BJ (cell line): ENCODE measurements around the gene TUBA1A. TPM values are rescaled to one million over a fixed set of nuclear protein-coding genes. Genes with fewer than 3 reads are reported as not detected.
A peak's percentile ranks its signal among the peaks of the same experiment; 100 is the strongest.
"Not testable (repeated sequence)": the region's sequence is repeated elsewhere in the genome, so short reads cannot be mapped to it uniquely, and the experiment has no call there.

Source experiments
- CTCF ChIA-PET: fragments of 350-600 bp; formaldehyde crosslinking; extraction: SDS; loops from one replicate; lab custom pipeline; 2021; ENCODE audit warnings: antibody characterized with exemption, inconsistent platforms; lab: Yijun Ruan, JAX
- POLR2A ChIA-PET: fragments of 300-600 bp; sonication (Branson Sonifier 250); formaldehyde crosslinking; extraction: SDS; loops from one replicate; lab custom pipeline; 2021; ENCODE audit warnings: antibody characterized with exemption; lab: Charles Lee
- DNase-seq: peaks from one replicate; pipeline ENCODE4 v3.0.0-alpha.2; 2011; ENCODE audit warnings: low read depth
- H3K27me3 ChIP-seq: 2 replicates; pipeline ENCODE4 v1.6.0; 2011; ENCODE audit warnings: low read length; ENCODE audit not compliant: control insufficient read depth, insufficient read depth
- H3K36me3 ChIP-seq: 2 replicates; pipeline ENCODE4 v1.5.1; 2011; ENCODE audit warnings: low read length; ENCODE audit not compliant: control insufficient read depth, insufficient read depth
- H3K4me3 ChIP-seq: 2 replicates; pipeline ENCODE4 v1.5.1; 2011; ENCODE audit warnings: low read depth, mild to moderate bottlenecking, control low read depth, low read length
- polyA plus RNA-seq: library from polyadenylated mRNA; depleted of rRNA; stranded (reverse); fragments of >200 nt; gene quantifications from 2 replicates; pipeline ENCODE4 v1.2.3, GENCODE V29; 2011
- TF ChIP-seq, protein P1 (sequence below): IDR thresholded peaks from 2 replicates; pipeline ENCODE4 v1.5.1; 2011; ENCODE audit warnings: low read depth, mild to moderate bottlenecking, control low read depth, inconsistent platforms, low read length, moderate library complexity; ENCODE audit not compliant: insufficient read depth

Gene TUBA1A
- polyA plus RNA-seq, 1 experiment: 820 TPM

DNA sequence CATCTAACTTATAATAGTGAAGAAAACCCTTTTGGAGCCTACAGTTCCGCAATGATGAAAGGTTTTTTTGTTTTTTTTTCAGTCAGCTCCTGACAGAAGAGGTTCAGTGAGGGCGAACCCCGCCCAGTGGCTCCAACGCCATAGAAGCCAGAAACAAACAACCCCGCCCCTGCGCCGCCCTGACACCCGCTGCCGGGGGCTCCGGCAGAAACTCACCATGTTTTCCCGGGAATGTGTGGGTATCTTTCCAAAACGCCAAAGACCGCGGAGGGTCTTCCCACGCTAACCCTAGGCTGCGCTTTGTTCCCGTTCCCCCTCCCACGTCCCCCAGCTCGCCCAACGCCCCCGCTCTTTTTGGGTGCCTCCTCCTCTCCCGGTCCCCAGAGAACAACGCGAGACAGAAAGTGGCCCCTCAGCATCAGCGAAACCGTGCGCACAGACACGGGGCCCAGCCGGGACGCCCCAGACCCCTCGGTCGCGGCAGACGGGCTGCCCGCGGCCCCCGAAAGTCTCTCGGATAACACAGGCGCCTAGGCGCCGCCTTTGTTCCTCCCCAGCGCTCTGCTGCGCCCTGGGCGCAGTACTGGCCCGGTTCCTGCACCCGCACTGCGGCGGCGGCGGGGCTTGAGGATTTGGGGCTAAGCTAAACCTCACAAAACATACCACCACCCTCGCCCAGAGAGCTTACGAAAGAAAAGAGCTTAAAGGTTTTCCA lies 522 bp downstream of the TUBA1A start:
- POLR2A ChIA-PET: interaction anchor here (0.5 to 2.6 kb wide), 8 partner anchors 16 to 80 kb away, joined by 3 to 14 read pairs (median 4); partner anchors contain the start of gene TUBA1B
- Histone ChIP-seq H3K4me3 (peak overlapping the region; percentile 97), H3K27me3 (no peaks in the 10 kb centered on the region), H3K36me3 (peaks cover 5% of the 10 kb centered on the region)
- no peak for DNase-seq
- CTCF ChIA-PET: interaction anchor here (0.6 to 2.4 kb wide), 10 partner anchors 8 to 131 kb away, joined by 3 to 7 read pairs (median 4); no protein-coding TSS in a partner anchor
- TF ChIP-seq, protein P1, sequence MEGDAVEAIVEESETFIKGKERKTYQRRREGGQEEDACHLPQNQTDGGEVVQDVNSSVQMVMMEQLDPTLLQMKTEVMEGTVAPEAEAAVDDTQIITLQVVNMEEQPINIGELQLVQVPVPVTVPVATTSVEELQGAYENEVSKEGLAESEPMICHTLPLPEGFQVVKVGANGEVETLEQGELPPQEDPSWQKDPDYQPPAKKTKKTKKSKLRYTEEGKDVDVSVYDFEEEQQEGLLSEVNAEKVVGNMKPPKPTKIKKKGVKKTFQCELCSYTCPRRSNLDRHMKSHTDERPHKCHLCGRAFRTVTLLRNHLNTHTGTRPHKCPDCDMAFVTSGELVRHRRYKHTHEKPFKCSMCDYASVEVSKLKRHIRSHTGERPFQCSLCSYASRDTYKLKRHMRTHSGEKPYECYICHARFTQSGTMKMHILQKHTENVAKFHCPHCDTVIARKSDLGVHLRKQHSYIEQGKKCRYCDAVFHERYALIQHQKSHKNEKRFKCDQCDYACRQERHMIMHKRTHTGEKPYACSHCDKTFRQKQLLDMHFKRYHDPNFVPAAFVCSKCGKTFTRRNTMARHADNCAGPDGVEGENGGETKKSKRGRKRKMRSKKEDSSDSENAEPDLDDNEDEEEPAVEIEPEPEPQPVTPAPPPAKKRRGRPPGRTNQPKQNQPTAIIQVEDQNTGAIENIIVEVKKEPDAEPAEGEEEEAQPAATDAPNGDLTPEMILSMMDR: 0 out of 2 replicates have a peak, but pooled peaks have one; percentile 6

DNA sequence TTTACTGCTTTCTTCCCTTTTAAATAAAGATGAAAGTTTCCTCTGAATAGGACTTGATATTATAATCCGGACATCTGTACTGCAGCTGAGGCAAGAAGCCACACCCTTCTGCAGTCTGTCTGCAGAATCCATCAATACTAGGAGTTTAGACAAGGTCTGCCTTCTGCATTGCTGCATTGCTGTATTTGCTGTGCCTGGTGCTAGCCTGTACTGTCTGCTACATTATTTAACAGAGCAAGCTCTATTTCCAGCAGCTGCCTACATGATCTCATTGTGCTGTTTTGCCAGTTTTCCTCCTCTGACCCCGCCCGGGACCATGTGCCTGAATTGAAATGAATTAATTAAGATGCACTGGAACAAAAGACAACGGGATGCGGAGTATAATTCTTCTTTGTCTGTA lies 1.7 kb downstream of the TUBA1A start:
- Histone ChIP-seq H3K27me3 (no peaks in the 10 kb centered on the region), H3K36me3 (peaks cover 5% of the 10 kb centered on the region), H3K4me3 (peak overlapping the region; percentile 97)
- ChIA-PET CTCF (interaction anchor here (1.2 to 2.4 kb wide), 3 partner anchors 46 to 57 kb away, joined by 3 to 7 read pairs (median 5); no protein-coding TSS in a partner anchor), POLR2A (interaction anchor here (0.6 to 2.6 kb wide), 2 partner anchors 20 to 56 kb away, joined by 13 to 14 read pairs; partner anchors contain the start of gene TUBA1B)
- TF ChIP-seq, protein P1: no peak
- no peak for DNase-seq

DNA sequence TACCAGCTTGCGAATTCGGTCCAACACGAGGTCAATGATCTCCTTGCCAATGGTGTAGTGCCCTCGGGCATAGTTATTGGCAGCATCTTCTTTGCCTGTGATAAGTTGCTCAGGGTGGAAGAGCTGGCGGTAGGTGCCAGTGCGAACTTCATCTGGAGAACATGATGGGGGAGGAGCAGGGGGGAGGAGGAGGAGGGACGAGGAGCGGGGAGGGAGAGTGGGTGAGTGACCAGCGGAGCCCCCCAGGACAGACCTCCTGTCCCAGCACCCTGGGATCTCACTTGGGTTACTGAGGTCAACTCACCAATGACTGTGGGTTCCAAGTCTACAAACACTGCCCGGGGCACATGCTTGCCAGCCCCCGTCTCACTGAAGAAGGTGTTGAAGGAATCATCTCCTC lies 2.6 kb downstream of the TUBA1A start:
- H3K36me3 ChIP-seq, DNase-seq, CTCF ChIA-PET, H3K27me3 ChIP-seq, H3K4me3 ChIP-seq, POLR2A ChIA-PET: not testable (repeated sequence)

DNA sequence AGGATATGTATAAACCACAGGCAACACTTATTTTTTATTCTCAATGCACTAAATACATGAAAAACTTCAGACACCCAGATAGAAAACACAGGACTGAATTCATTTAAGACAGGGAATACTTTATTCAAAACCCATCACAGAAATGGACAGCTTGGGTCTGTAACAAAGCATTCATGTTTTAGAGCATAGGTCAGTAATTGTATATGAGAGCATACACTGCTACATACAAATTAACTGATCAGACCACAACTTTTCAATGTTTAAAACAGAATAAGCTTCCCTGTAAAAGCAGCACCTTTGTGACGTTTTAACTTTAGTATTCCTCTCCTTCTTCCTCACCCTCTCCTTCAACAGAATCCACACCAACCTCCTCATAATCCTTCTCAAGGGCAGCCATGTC lies 4.2 kb downstream of the TUBA1A start:
- DNase-seq, H3K4me3 ChIP-seq, POLR2A ChIA-PET, H3K36me3 ChIP-seq, CTCF ChIA-PET, H3K27me3 ChIP-seq: not testable (repeated sequence)

DNA sequence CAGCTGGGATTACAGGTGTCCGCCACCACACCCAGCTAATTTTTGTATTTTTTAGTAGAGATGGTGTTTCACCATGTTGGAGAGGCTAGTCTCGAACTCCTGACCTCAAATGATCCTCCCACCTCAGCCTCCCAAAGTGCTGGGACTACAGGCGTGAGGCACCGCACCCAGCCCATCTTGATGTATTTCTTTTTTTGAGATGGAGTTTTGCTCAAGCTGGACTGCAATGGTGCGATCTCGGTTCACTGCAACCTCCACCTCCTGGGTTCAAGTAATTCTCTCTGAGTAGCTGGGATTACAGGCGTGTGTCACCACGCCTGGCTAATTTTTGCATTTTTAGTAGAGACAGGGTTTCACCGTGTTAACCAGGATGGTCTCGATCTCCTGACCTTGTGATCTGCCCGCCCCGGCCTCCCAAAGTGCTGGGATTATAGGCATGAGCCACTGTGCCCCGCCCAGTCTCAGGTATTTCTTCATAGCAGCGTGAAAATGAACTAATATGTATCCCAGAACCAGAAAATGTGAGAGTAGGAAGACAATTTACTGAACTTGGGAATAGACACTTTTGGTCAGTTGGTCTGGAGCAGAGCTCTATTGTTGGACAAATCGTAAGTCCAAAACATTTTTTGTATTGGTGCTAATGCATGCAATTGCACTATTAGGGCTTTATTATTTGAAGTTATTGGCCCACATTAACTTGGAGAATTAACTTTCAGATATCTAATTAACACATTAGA lies 5.5 kb downstream of the TUBA1A start:
- H3K4me3 ChIP-seq, DNase-seq, POLR2A ChIA-PET, H3K27me3 ChIP-seq, H3K36me3 ChIP-seq: not testable (repeated sequence)
- CTCF ChIA-PET: interaction anchor here (0.7 to 1.1 kb wide), 2 partner anchors 12 to 53 kb away, joined by 3 to 4 read pairs; no protein-coding TSS in a partner anchor

DNA sequence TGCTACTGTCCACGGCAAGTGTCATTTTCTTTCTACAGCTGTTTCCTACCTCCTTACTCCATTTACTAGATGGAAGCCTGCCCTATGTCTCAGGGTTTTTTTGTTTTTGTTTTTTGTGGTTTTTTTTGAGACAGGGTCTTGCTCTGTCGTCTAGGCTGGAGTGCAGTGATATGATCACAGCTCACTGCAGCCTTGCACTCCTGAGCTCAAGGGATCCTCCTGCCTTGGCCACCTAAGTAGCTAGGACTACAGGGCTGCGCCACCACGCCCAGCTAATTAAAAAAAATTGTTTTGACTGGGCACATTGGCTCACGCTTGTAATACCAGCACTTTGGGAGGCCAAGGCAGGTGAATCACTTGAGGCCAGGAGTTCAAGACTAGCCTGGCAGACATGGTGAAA lies 14.7 kb downstream of the TUBA1A start:
- Histone ChIP-seq H3K4me3 (no peak overlapping the region), H3K27me3 (no peaks in the 10 kb centered on the region), H3K36me3 (no peaks in the 10 kb centered on the region)
- DNase-seq: no peak
- ChIA-PET POLR2A (no interaction called here), CTCF (no interaction called here)
- TF ChIP-seq, protein P1: no peak
